OCI-LY7 (cell line): ENCODE data around the gene NXF1. TPM values are rescaled to one million over a fixed set of nuclear protein-coding genes. Genes with fewer than 3 reads are reported as not detected.
"Not testable (repeated sequence)": the region's sequence is repeated elsewhere in the genome, so short reads cannot be mapped to it uniquely, and the experiment has no call there.

Experiments
- BruUV-seq: library from RNA; stranded (reverse); fragments of 400-500 nt; replicated peaks from 2 replicates; lab custom pipeline; 2021; lab: Mats Ljungman, UMichigan
- CTCF ChIA-PET: fragments of 300-600 bp; sonication (Branson Sonifier 250); formaldehyde crosslinking; loops from one replicate; lab custom pipeline; 2022; ENCODE audit warnings: antibody characterized with exemption; ENCODE audit not compliant: unreplicated experiment; lab: Charles Lee
- POLR2A ChIA-PET: fragments of 300-600 bp; sonication (Branson Sonifier 250); formaldehyde crosslinking; loops from one replicate; lab custom pipeline; 2022; ENCODE audit warnings: antibody characterized with exemption; lab: Charles Lee
- DNase-seq: peaks from one replicate; pipeline ENCODE4 v3.0.0-alpha.2; 2015; ENCODE audit warnings: low spot score
- H2AFZ ChIP-seq: fragments of 200-600 bp; sonication (generic), shearing (Covaris generic); 2 replicates; pipeline ENCODE4 v1.6.1; 2014; ENCODE audit warnings: mild to moderate bottlenecking, antibody characterized with exemption, low read length, moderate library complexity
- H3K27ac ChIP-seq: fragments of 200-600 bp; sonication (generic); 2 replicates; pipeline ENCODE4 v1.5.1; 2014; ENCODE audit warnings: mixed run types, low read depth, mild to moderate bottlenecking, moderate library complexity, low read length, inconsistent platforms; ENCODE audit not compliant: poor library complexity, severe bottlenecking
- H3K36me3 ChIP-seq: fragments of 200-600 bp; sonication (generic); 2 replicates; pipeline ENCODE4 v1.6.1; 2014; ENCODE audit warnings: mild to moderate bottlenecking, antibody characterized with exemption, low read length, moderate library complexity, mixed read lengths; ENCODE audit not compliant: insufficient read depth
- H3K4me1 ChIP-seq: fragments of 200-600 bp; sonication (generic); 2 replicates; pipeline ENCODE4 v1.5.1; 2014; ENCODE audit warnings: mild to moderate bottlenecking, low read length; ENCODE audit not compliant: insufficient read depth, poor library complexity, severe bottlenecking
- H3K4me2 ChIP-seq: fragments of 200-600 bp; sonication (generic); 2 replicates; pipeline ENCODE4 v1.6.1; 2014; ENCODE audit warnings: mild to moderate bottlenecking, low read length
- H3K4me3 ChIP-seq: fragments of 200-600 bp; sonication (generic); 2 replicates; pipeline ENCODE4 v1.5.1; 2014; ENCODE audit warnings: mild to moderate bottlenecking, low read depth, low read length; ENCODE audit not compliant: poor library complexity, severe bottlenecking
- H3K79me2 ChIP-seq: fragments of 200-600 bp; sonication (generic); 2 replicates; pipeline ENCODE4 v1.6.1; 2016; ENCODE audit warnings: low read depth, mild to moderate bottlenecking, low read length, moderate library complexity, mixed read lengths; ENCODE audit not compliant: insufficient read depth
- H3K9me2 ChIP-seq: fragments of 200-600 bp; sonication (generic); 2 replicates; pipeline ENCODE4 v1.6.1; 2016; ENCODE audit warnings: mild to moderate bottlenecking, low read length, mixed read lengths; ENCODE audit not compliant: insufficient read depth
- H3K9me3 ChIP-seq: fragments of 200-600 bp; sonication (generic); 2 replicates; pipeline ENCODE4 v1.6.1; 2014; ENCODE audit warnings: mild to moderate bottlenecking, mixed run types, low read length, mixed read lengths
- H4K20me1 ChIP-seq: fragments of 200-600 bp; sonication (generic); 2 replicates; pipeline ENCODE4 v1.6.1; 2014; ENCODE audit warnings: mild to moderate bottlenecking, antibody characterized with exemption, low read length, moderate library complexity, mixed read lengths; ENCODE audit not compliant: insufficient read depth
- CTCF ChIP-seq: fragments of 200-600 bp; sonication (generic); conservative IDR thresholded peaks from 2 replicates; pipeline ENCODE4 v1.5.1; 2014; ENCODE audit warnings: mild to moderate bottlenecking, antibody characterized with exemption, low read length, moderate library complexity, mixed read lengths
- EZH2phosphoT487 ChIP-seq: fragments of 200-600 bp; sonication (generic); IDR thresholded peaks from 2 replicates; pipeline ENCODE4 v1.6.1; 2018; ENCODE audit warnings: low read depth, borderline replicate concordance, mild to moderate bottlenecking, mixed run types, antibody characterized with exemption, low read length, moderate library complexity, mixed read lengths
- intact Hi-C: fragments of 100-400 bp; cut with micrococcal nuclease; formaldehyde crosslinking; loops from one replicate; pipeline ENCODE4 v1.10.0; 2022; ENCODE audit not compliant: unreplicated experiment
- total RNA-seq, 2 experiments: library from RNA; depleted of rRNA in 1 of 2; stranded (reverse); fragments of >200 nt in 1 of 2; shearing (Covaris generic) in 1 of 2; gene quantifications; 2 replicates each; pipeline ENCODE4 v1.2.3, GENCODE V29; 2014 to 2022

Gene NXF1
- total RNA-seq, 2 experiments from 2014 or later = 53.3 to 62.0 TPM

DNA sequence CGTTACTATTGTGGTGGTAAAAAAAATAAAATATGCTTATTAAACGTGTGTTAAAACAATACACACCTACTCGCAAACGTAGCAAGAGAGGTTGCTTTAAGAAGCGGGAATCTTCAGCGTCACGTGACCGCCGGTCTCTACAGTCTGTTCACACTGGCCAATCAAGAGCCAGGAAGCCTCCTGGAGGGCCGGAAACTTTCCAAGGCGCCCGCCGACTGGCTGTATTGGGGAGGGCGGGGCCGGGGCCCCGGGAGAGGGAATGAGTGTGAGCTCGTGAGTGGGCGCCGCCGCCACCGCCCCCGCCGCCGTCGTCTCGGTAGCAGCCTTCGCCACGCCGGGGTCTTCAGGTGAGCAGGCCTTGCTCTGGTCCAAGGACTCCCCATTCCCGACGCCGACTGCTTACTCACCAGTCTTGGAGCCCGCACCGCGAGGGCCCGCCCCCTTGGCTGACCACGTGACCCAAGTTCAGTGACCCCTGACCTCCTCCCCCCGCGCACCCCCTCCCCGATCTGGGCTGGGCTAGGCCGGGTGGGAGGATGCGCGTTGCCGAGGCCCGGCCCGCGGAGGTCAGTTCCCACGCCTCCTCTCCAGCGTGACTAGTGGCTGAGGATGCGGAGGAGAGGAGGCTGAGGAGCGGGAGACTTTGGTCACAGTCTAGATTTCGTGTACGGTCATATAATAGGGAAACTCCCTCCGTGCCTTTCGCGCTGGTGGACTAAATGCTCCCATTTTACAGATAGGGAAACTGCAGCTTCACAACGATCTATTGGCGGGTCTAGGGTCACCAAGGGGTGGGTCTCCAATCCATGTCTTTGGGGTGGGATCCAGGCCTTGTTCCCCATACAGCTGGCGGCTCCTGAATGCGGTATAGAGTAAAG is 33.9 kb downstream of the NXF1 start, which contains the start of gene TAF6L:
TAF6L (plus strand) TSS at position 253 of the 878 bp plus-strand sequence. CDS start 4,388 bp downstream, outside the sequence.
- peak within 1 kb of the TSS; percentile 71 for H3K27ac ChIP-seq
- CTCF ChIA-PET = no interaction called here

GRCh38 chr11:62770778-62771143 is 34.5 kb downstream of the NXF1 start:
- peak overlapping the region; percentile 61; the same call in 1 of the 2 replicates for H2AFZ ChIP-seq
- peaks cover 24% of the 10 kb centered on the region; the same call in 1 of the 2 replicates for H3K79me2 ChIP-seq
- H3K9me2 ChIP-seq = no peaks in the 10 kb centered on the region
- H4K20me1 ChIP-seq = no peaks in the 10 kb centered on the region
- H3K9me3 ChIP-seq = no peaks in the 10 kb centered on the region
- no peak for TF ChIP-seq EZH2phosphoT487
- TF ChIP-seq CTCF = no peak
- intact Hi-C loops = loop anchor here (1.0 to 5.0 kb wide), 2 partner anchors 43 to 98 kb away; partner anchors contain the start of genes HNRNPUL2, LBHD1 and UQCC3
- peaks cover 18% of the 10 kb centered on the region; the same call in 1 of the 2 replicates for H3K36me3 ChIP-seq
- CTCF ChIA-PET = no interaction called here
- H3K27ac ChIP-seq = peak overlapping the region; percentile 71
- peak overlapping the region; percentile 77 for H3K4me3 ChIP-seq
- POLR2A ChIA-PET = interaction anchor here (1.1 to 4.2 kb wide), 7 partner anchors 9 to 105 kb away, joined by 4 to 16 read pairs (median 10); partner anchors contain the start of genes C11orf98, CSKMT, HNRNPUL2 and POLR2G
- H3K4me1 ChIP-seq = peaks cover 32% of the 10 kb centered on the region
- H3K4me2 ChIP-seq = peak overlapping the region; percentile 76
- peak; percentile 46 for DNase-seq
- TSS peak; percentile 91 for BruUV-seq

More for the DNA sequence above, 33.9 kb downstream of the NXF1 start, which contains the start of gene TAF6L:
- TF ChIP-seq EZH2phosphoT487 (no peak), CTCF (no peak)
- H4K20me1 ChIP-seq = no peaks in the 10 kb centered on the region
- peaks cover 32% of the 10 kb centered on the region for H3K4me1 ChIP-seq
- H3K9me2 ChIP-seq = no peaks in the 10 kb centered on the region
- H2AFZ ChIP-seq = peak within 1 kb of the TSS; percentile 61
- peak; percentile 94 for DNase-seq
- POLR2A ChIA-PET = interaction anchor here (0.6 to 4.2 kb wide), 13 partner anchors 10 to 150 kb away, joined by 3 to 16 read pairs (median 5); partner anchors contain the start of genes B3GAT3, C11orf98, CSKMT and HNRNPUL2
- peaks cover 19% of the 10 kb centered on the region; the same call in 1 of the 2 replicates for H3K36me3 ChIP-seq
- intact Hi-C loops = loop anchor here (1.0 to 5.0 kb wide), 2 partner anchors 44 to 99 kb away; partner anchors contain the start of genes HNRNPUL2, LBHD1 and UQCC3
- H3K4me3 ChIP-seq = peak within 1 kb of the TSS; percentile 77
- no peaks in the 10 kb centered on the region for H3K9me3 ChIP-seq
- H3K79me2 ChIP-seq = peaks cover 24% of the 10 kb centered on the region; the same call in 1 of the 2 replicates
- peak within 1 kb of the TSS; percentile 76 for H3K4me2 ChIP-seq
- BruUV-seq = TSS peak; percentile 67

GRCh38 chr11:62760867-62761227 is 44.4 kb downstream of the NXF1 start:
- BruUV-seq, H3K27ac ChIP-seq, H4K20me1 ChIP-seq, DNase-seq, H3K9me3 ChIP-seq, CTCF ChIA-PET, H3K9me2 ChIP-seq: not testable (repeated sequence)
- Histone ChIP-seq H3K4me2 (peak overlapping the region; percentile 44; the same call in 1 of the 2 replicates), H3K79me2 (peaks cover 17% of the 10 kb centered on the region; the same call in 1 of the 2 replicates), H3K4me3 (peak overlapping the region; percentile 92), H2AFZ (peak overlapping the region; percentile 61; the same call in 1 of the 2 replicates), H3K36me3 (peaks cover 27% of the 10 kb centered on the region), H3K4me1 (peaks cover 15% of the 10 kb centered on the region)
- POLR2A ChIA-PET = interaction anchor here (0.9 to 1.7 kb wide), 4 partner anchors 9 to 66 kb away, joined by 3 to 10 read pairs (median 4); partner anchors contain the start of gene TAF6L
- intact Hi-C loops = loop anchor here (1.0 to 2.0 kb wide), 2 partner anchors 70 to 115 kb away; partner anchors contain the start of gene GANAB
